HFFc6 (cell line): ENCODE data around the gene EPB41L2. TPM values are rescaled to one million over a fixed set of nuclear protein-coding genes. Genes with fewer than 3 reads are reported as not detected.
A peak's percentile ranks its signal among the peaks of the same experiment; 100 is the strongest.

Experiments used
- DNase-seq: peaks from one replicate; pipeline ENCODE4 v3.0.0-alpha.2; 2018
- H3K27ac Mint-ChIP-seq: 2 replicates; pipeline ENCODE4 v1.8.0; 2020; ENCODE audit warnings: mild to moderate bottlenecking, mixed read lengths
- H3K27me3 Mint-ChIP-seq: 2 replicates; pipeline ENCODE4 v1.8.0; 2021; ENCODE audit warnings: mild to moderate bottlenecking, moderate library complexity, mixed read lengths; ENCODE audit not compliant: insufficient read depth
- H3K36me3 Mint-ChIP-seq: 2 replicates; pipeline ENCODE4 v1.8.0; 2021; ENCODE audit warnings: low read depth, mixed read lengths
- H3K4me1 Mint-ChIP-seq: 2 replicates; pipeline ENCODE4 v1.8.0; 2020; ENCODE audit warnings: low read depth, mixed read lengths
- H3K4me3 Mint-ChIP-seq: 2 replicates; pipeline ENCODE4 v1.8.0; 2020; ENCODE audit warnings: mild to moderate bottlenecking, moderate library complexity, mixed read lengths
- H3K9me3 Mint-ChIP-seq: 2 replicates; pipeline ENCODE4 v1.8.0; 2020; ENCODE audit warnings: mild to moderate bottlenecking, mixed read lengths
- CTCF ChIP-seq: fragments of 200-600 bp; sonication (generic); IDR thresholded peaks from 2 replicates; pipeline ENCODE4 v1.5.0; 2021; ENCODE audit warnings: antibody characterized with exemption, mild to moderate bottlenecking
- total RNA-seq, 6 experiments: library from RNA; stranded (reverse); fragmentation: NEBNext Ultra II Directional; extraction: Animal tissue kit (Norgen Biotek cat#: 25700); gene quantifications; 2 replicates in 1 of 6; 3 replicates in 5 of 6; pipeline ENCODE4 v1.2.3, GENCODE V29; 2021

Gene EPB41L2
- total RNA-seq, 6 experiments from 2014 or later: 39.3 to 73.8 (median 60.7) TPM

DNA sequence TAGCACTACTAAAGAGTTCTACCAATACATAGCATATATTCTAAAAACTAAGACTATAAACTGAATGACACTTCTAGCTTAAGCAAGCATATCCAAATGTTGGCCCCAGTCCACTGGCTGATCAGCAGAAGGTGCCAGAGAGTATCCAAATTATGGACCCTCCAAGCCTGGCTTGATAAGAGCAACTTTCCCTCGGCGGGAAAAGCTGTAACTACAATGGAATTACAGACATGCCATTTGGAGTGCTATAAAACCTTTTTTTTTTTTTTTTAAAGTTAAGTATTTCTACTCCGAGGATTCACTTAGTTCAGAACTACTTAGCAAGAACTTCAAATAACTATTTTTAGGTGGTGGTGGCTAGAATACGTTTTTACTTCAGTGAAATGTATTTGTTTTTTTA lies 94.6 kb downstream of the EPB41L2 start:
- Mint-ChIP-seq H3K36me3 (0 out of 2 replicates have a peak, but pooled peaks cover under 1% of the 10 kb centered on the region), H3K27ac (no peak overlapping the region), H3K27me3 (no peaks in the 10 kb centered on the region), H3K9me3 (no peaks in the 10 kb centered on the region), H3K4me3 (no peak overlapping the region), H3K4me1 (peaks cover 66% of the 10 kb centered on the region)
- DNase-seq: no peak
- no peak for TF ChIP-seq CTCF

GRCh38 chr6:130967502-130968445 lies 95.3 kb downstream of the EPB41L2 start:
- Mint-ChIP-seq H3K27ac (no peak overlapping the region), H3K4me1 (peaks cover 66% of the 10 kb centered on the region)

GRCh38 chr6:130966344-130966980 lies 96.6 kb downstream of the EPB41L2 start:
- Mint-ChIP-seq H3K9me3 (no peaks in the 10 kb centered on the region), H3K36me3 (no peaks in the 10 kb centered on the region), H3K27me3 (no peaks in the 10 kb centered on the region; the same call in 1 of the 2 replicates), H3K4me1 (peaks cover 65% of the 10 kb centered on the region), H3K27ac (no peak overlapping the region), H3K4me3 (no peak overlapping the region)
- no peak for TF ChIP-seq CTCF
- no peak for DNase-seq

More at GRCh38 chr6:130967502-130968445, 95.3 kb downstream of the EPB41L2 start:
- Mint-ChIP-seq H3K36me3 (no peaks in the 10 kb centered on the region), H3K9me3 (no peaks in the 10 kb centered on the region), H3K4me3 (no peak overlapping the region), H3K27me3 (no peaks in the 10 kb centered on the region)
- no peak for DNase-seq
- no peak for TF ChIP-seq CTCF

DNA sequence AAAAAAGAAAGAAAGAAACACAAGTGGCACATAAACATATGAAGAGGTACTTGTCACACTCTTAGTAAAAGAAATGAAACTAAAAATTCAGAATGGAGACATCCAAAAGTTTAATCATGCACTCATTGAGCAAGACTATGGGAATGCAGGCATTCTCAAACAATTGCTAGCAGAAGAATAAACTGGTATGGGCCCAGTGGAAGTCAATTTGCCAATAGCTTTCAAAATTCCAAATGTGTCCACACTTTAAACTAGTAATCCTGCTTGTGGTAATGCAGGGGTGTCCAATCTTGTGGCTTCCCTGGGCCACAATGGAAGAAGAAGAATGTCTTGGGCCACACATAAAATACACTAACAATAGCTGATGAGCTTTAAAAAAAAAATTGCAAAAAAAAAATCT lies 97.4 kb downstream of the EPB41L2 start:
- no peaks in the 10 kb centered on the region; the same call in 1 of the 2 replicates for H3K27me3 Mint-ChIP-seq
- peak; percentile 29 for DNase-seq
- peak overlapping the region; percentile 27; the same call in 1 of the 2 replicates for H3K4me3 Mint-ChIP-seq
- H3K9me3 Mint-ChIP-seq: no peaks in the 10 kb centered on the region
- no peak overlapping the region for H3K27ac Mint-ChIP-seq
- peaks cover 57% of the 10 kb centered on the region for H3K4me1 Mint-ChIP-seq
- no peak for TF ChIP-seq CTCF
- no peaks in the 10 kb centered on the region for H3K36me3 Mint-ChIP-seq

DNA sequence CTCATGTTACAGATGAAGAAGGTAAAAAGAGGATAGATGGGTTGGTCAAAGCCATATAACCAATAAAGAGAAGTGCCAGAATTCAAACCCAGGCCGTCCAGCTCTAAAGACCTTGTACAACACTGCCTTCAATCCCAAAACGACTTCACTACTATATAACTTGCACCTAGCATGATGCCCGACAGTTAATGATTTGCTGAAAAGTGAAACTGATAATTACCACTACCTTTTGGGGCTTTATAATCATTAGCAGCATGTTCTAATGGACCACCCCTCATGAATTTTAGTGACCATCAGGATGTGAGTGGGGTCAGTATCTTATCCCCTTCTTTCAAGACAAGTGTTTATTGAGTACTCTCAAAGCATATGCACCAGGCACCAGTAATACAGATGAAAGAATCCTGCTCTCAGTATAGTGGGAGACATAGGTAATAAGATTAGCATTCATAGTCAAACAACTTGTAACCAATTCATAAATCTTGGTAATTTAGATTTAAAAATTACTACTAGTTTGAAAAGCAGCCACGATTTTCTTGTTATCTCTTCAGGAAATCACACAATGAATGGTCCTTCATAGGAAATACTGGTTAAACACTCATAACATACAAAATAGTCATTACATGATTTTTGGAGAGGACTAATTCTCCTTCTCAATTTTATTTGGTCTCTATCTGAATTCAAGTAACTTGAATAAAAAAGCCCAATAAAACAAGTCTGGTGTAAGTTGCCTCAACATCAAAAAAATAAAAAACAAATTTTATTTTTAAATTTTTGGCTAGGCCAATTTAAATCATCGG lies 98.0 kb downstream of the EPB41L2 start:
- no peak for TF ChIP-seq CTCF
- H3K9me3 Mint-ChIP-seq: no peaks in the 10 kb centered on the region
- H3K4me1 Mint-ChIP-seq: peaks cover 51% of the 10 kb centered on the region

More for the DNA sequence above, 98.0 kb downstream of the EPB41L2 start:
- Mint-ChIP-seq H3K36me3 (no peaks in the 10 kb centered on the region), H3K27ac (no peak overlapping the region), H3K4me3 (peak overlapping the region; percentile 27; the same call in 1 of the 2 replicates), H3K27me3 (no peaks in the 10 kb centered on the region; the same call in 1 of the 2 replicates)
- no peak for DNase-seq
